Middle frontal gyrus (tissue), 1 donor: Measurements from ENCODE around the gene NRG2.

Experiments used
- DNase-seq: peaks from one replicate; pipeline ENCODE4 v3.0.0-alpha.2; 2015; ENCODE audit warnings: low spot score; ENCODE audit errors: extremely low spot score

The NRG2 gene

GRCh38 chr5:139906661-139907060 lies 136.4 kb downstream of the NRG2 start:
- no peak for DNase-seq

GRCh38 chr5:139904816-139905661 lies 138.1 kb downstream of the NRG2 start:
- DNase-seq = no peak

GRCh38 chr5:139904566-139904815 lies 138.6 kb downstream of the NRG2 start:
- DNase-seq = no peak

GRCh38 chr5:139903795-139904565 lies 139.1 kb downstream of the NRG2 start:
- peak; percentile 6 for DNase-seq

GRCh38 chr5:139903450-139903794 lies 139.7 kb downstream of the NRG2 start:
- DNase-seq = no peak

- no peak for DNase-seq
Observed at GRCh38 chr5:139901986-139902385, 141.1 kb downstream of the NRG2 start.

- DNase-seq = no peak
Observed at GRCh38 chr5:139901251-139901575, 141.9 kb downstream of the NRG2 start.

- DNase-seq = no peak
Observed at GRCh38 chr5:139900546-139901250, 142.4 kb downstream of the NRG2 start.

- no peak for DNase-seq
Observed at GRCh38 chr5:139898981-139899380, 144.1 kb downstream of the NRG2 start.

GRCh38 chr5:139897982-139898381 lies 145.1 kb downstream of the NRG2 start:
- no peak for DNase-seq

GRCh38 chr5:139897342-139897741 lies 145.8 kb downstream of the NRG2 start:
- no peak for DNase-seq

- DNase-seq = no peak
Observed at GRCh38 chr5:139896718-139897117, 146.4 kb downstream of the NRG2 start.

- no peak for DNase-seq
Observed at GRCh38 chr5:139895647-139896046, 147.5 kb downstream of the NRG2 start.

- DNase-seq = no peak
Observed at GRCh38 chr5:139895046-139895445, 148.1 kb downstream of the NRG2 start.

GRCh38 chr5:139893873-139894272 lies 149.2 kb downstream of the NRG2 start:
- no peak for DNase-seq

- no peak for DNase-seq
Observed at GRCh38 chr5:139889410-139889809, 153.7 kb downstream of the NRG2 start.

GRCh38 chr5:139888370-139888769 lies 154.7 kb downstream of the NRG2 start:
- DNase-seq = no peak

- no peak for DNase-seq
Observed at GRCh38 chr5:139886213-139886612, 156.9 kb downstream of the NRG2 start.

- DNase-seq = no peak
Observed at GRCh38 chr5:139885857-139886208, 157.3 kb downstream of the NRG2 start.

- no peak for DNase-seq
Observed at GRCh38 chr5:139885172-139885856, 157.8 kb downstream of the NRG2 start.

- DNase-seq = no peak
Observed at GRCh38 chr5:139884734-139885133, 158.4 kb downstream of the NRG2 start.

GRCh38 chr5:139884144-139884543 lies 159.0 kb downstream of the NRG2 start:
- no peak for DNase-seq
